HG02981 (cell line): Measurements from ENCODE around the gene SFN.
A peak's percentile ranks its signal among the peaks of the same experiment; 100 is the strongest.
"Not testable (repeated sequence)": the region's sequence is repeated elsewhere in the genome, so short reads cannot be mapped to it uniquely, and the experiment has no call there.

Experiments used
- ATAC-seq: cut with Tn5 transposase; IDR thresholded peaks from one replicate; pipeline ENCODE4 v1.9.1; 2021; ENCODE audit warnings: mild to moderate bottlenecking, moderate library complexity; ENCODE audit not compliant: unreplicated experiment

The SFN gene

GRCh38 chr1:26861889-26862378, 1.0 kb upstream of the SFN start:
- ATAC-seq, result no peak

DNA sequence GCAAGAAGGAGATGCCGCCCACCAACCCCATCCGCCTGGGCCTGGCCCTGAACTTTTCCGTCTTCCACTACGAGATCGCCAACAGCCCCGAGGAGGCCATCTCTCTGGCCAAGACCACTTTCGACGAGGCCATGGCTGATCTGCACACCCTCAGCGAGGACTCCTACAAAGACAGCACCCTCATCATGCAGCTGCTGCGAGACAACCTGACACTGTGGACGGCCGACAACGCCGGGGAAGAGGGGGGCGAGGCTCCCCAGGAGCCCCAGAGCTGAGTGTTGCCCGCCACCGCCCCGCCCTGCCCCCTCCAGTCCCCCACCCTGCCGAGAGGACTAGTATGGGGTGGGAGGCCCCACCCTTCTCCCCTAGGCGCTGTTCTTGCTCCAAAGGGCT, 732 bp downstream of the SFN start:
- ATAC-seq, result no peak

DNA sequence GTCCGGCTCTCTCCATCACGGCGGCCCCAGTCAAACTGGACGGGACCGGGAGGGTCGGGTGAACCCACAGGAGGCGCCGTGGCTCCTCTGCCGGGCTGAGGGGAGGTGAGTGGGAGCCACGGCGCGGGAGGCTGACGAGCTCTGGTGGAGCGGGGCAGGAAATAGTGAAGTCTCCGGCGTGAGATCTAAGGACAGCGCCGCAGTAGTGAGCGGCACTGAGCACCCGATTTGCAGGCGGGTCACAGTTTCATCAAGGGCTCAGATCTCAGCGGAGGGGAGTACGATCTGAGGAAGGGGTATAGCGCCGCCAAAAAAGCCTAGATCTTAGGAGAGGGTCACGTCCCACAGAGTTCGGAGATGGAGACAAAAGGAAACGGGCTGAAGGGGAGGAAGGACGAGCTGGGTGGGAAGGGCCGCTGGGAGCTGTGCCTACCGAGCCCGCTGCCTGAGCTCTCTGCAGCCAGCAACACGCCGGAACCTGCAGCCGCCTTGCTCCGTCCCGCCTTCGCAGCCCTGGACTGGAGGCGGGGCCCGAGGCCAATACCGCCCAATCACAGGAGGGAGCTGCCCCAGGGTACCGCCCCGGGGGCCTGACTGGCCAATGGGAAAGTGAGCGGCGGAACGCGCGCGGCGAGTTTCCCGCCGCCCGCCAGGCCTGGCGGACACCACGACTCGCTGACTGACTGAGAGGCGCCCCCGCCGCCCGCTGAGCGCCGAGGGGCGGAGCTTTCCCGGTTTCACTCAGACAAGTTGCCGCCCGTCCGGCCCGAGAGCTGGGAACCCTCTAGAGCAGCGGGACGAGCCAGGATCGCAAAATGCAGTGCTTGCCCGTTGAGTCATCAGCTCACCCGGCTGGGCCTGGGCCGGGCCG, 1.9 kb downstream of the SFN start:
- ATAC-seq, result peak; percentile 94

DNA sequence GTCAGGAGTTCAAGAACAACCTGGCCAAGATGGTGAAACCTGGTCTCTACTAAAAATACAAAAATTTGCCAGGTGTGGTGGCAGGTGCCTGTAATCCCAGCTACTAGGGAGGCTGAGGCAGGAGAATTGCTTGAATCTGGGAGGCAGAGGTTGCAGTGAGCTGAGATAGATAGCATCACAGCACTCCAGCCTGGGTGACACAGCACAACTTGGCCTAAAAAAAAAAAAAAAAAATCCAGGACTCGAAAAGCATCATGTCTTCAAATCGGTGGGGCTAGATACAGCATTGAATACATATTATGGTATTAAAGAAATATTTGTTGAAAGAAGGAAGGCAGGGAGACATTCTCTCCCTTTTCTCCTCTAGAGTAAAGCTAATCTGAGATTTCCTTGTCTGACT, 10.1 kb downstream of the SFN start:
- not testable (repeated sequence) for ATAC-seq

DNA sequence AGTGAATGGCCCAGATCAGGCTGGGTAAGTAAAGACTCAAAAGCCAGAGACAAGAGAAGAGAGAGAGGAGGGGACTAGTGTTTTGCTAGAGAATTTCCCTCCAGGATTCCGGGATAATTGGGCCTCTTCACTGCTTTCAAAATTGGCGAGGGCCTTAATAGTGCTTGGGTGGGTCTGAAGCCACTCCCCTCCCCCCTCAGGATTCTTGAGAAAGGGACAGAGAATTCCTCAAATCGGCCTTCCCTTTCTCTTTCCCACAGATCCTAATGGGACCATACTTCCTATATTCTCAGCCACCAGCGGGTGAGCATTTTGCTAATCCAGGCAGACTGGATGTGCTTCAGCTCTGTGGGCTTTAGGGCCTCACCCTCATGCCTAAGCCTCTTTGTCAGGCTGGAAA, 11.9 kb downstream of the SFN start:
- ATAC-seq, result no peak

- ATAC-seq, result no peak
These were observed 14.4 kb downstream of the SFN start for GRCh38 chr1:26877326-26877725.

- ATAC-seq, result no peak
These were observed 16.8 kb downstream of the SFN start for GRCh38 chr1:26879793-26880192.

DNA sequence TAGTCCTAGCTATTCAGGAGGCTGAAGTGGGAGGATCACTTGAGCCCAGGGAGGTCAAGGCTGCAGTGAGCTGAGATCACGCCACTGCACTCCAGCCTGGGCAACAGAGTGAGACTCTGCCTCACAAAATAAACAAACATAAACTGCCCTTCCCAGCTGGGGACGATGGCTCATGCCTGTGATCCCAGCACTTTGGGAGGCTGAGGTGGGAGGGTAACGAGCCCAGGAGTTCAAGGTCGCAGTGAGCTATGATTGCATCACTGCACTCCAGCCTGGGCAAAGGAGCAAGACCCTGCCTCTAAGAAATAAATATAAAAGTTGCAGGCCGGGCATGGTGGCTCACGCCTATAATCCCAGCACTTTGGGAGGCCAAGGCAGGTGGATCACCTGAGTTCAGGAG, 18.7 kb downstream of the SFN start:
- ATAC-seq, result not testable (repeated sequence)

DNA sequence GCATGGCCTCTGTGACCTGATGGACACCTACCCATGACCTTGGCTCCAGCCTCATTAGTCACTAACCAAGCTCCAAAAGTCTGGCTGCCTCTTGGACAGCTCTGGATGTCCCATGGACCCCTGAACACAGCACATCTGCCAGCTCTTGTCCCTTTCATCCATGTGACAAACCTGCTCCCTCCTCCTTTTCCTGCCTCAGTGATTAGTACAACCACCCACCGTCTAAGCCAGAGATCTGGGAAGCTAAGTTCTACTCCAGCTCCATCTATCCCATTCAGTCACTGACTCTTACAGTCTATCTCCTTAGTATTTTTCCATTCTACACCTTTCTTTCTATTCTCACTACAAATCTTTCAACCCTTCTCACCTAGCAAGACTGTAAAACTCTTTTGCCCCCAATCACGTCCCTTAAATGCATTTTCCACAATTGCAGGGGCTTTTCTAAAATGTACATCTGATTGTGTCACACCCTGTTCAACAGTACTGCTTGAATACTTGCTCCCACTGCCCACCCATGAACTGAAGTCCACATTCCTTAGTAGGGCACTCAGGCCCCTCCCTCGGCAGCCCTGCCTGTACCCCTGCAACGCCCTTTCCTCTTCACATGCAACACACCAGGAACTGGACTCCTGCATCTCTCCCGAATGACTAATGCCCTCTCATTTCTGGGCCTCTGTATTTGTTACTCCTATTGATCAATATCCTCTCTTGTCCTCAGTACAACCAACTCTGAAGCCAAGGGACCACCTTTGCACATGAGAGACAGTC, 19.9 kb downstream of the SFN start:
- ATAC-seq, result no peak

DNA sequence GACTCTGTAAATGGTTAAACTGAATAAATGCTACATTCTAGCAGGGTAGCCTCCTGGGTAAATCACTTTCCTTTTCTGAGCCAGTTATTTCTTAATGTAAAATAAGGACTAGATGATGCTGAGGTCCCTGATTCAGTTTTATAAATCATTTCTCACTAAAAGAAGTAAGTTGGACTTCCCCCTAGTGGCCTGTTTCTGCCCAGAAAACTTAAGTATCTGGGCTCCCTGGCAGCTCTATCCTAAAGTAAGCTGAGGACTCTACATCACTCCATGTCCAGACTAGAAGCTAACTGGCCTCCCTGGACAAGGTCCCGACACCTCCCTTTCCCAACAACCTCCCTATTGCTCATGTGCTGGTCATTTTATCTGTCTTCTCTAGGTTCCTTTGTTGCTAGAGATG, 24.2 kb downstream of the SFN start:
- no peak for ATAC-seq

DNA sequence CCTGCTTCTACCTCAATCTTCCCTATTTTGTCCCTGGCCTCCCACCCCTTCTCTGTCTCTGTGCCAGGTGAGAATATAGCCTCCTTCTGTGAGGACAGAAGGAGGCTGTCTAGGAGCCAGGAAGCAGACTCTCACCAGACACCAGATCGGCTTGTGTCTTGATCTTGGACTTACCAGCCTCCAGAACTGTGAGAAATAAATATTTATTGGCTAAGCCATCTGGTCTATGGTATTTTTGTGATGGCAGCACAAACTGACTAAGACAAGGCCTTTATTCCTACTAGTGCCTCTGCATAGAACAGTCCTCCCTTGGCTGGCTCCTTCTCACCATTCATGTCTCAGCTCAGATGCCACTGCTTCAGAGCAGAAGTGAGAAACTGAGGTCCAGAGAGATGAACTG, 25.3 kb downstream of the SFN start:
- no peak for ATAC-seq

GRCh38 chr1:26889551-26890466, 26.9 kb downstream of the SFN start, which contains the start of gene GPN2:
Gene GPN2, minus strand, starts transcription at chr1:26890283. Its CDS starts 187 bp downstream, at chr1:26890096.
- ATAC-seq, result peak; percentile 88

DNA sequence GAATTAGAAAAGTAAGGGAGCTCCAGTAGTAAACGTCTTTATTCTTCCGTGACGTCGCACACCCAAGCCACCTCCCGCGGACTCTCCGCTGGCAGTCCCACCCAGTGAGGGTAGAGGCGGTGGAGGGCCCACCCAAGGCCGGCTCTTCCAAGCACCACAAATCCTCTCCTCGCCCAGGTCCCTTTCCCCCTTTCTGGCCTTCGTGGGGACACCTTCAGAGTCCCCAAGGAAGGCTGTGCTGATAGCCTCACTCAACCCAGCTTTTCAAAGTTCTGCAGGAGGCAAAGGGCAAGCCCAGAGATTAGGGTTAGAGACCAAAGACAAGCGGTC, 27.5 kb downstream of the SFN start:
- ATAC-seq, result peak; percentile 22

GRCh38 chr1:26894263-26894662, 31.3 kb downstream of the SFN start:
- no peak for ATAC-seq

GRCh38 chr1:26897351-26897750, 34.4 kb downstream of the SFN start:
- ATAC-seq, result no peak

GRCh38 chr1:26900001-26900814, 37.3 kb downstream of the SFN start, which contains the start of gene GPATCH3:
Gene GPATCH3, minus strand, starts transcription at chr1:26900467. Its CDS starts 25 bp downstream, at chr1:26900442.
- ATAC-seq, result no peak

DNA sequence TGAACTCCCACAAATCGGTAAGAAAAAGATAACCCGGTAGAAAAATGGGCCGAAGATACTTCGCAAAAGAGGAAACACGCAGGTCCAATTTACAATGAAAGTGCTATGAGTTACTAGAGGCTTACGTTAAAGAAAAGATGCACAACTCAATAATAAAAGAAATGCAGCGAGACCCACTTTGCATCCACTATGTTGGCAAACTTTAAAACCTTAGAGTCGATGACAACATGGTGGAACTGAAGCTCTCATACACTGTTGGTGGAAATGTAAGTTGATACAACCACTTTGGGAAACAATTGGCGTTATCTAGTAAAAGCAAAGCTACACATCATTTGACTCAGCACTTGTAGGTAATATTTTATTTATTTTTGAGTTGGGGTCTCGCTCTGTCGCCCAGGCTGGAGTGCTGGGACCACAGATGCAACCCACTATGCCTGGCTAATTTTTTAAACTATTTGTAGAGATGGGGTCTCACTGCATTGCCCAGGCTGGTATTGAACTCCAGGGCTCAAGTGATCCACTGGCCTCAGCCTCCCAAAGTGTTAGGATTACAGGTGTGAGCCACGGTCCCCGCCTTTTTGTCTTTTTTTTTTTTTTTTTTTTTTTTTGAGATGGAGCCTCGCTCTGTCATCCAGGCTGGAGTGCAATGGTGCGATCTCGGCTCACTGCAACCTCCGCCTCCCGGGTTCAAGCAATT, 38.0 kb downstream of the SFN start:
- ATAC-seq, result no peak

GRCh38 chr1:26907071-26907917, 44.3 kb downstream of the SFN start:
- no peak for ATAC-seq

GRCh38 chr1:26909951-26910342, 47.0 kb downstream of the SFN start:
- no peak for ATAC-seq
